MG63 (cell line): ENCODE measurements around the gene SULT1E1. TPM values are rescaled to one million over a fixed set of nuclear protein-coding genes. Genes with fewer than 3 reads are reported as not detected.

Source experiments
- DNase-seq: peaks from one replicate; pipeline ENCODE4 v3.0.0-alpha.2; 2020
- H3K27me3 ChIP-seq: fragments of 250-450 bp; sonication (Bioruptor Pico); 2 replicates; pipeline ENCODE4 v1.5.1; 2020; ENCODE audit warnings: mild to moderate bottlenecking, moderate library complexity
- H3K36me3 ChIP-seq: fragments of 250-450 bp; sonication (Bioruptor Pico); 2 replicates; pipeline ENCODE4 v1.5.1; 2020; ENCODE audit warnings: mild to moderate bottlenecking, moderate library complexity
- H3K4me3 ChIP-seq: fragments of 250-450 bp; sonication (Bioruptor Pico); 2 replicates; pipeline ENCODE4 v1.5.1; 2020; ENCODE audit warnings: mild to moderate bottlenecking, moderate library complexity
- H3K9me3 ChIP-seq: fragments of 250-450 bp; sonication (Bioruptor Pico); 2 replicates; pipeline ENCODE4 v1.5.1; 2020; ENCODE audit warnings: mild to moderate bottlenecking, moderate library complexity
- total RNA-seq: library from RNA; depleted of rRNA; stranded (reverse); fragments of >200 nt; shearing (Covaris generic); gene quantifications from 2 replicates; pipeline ENCODE4 v1.2.3, GENCODE V29; 2014; ENCODE audit warnings: low replicate concordance

Gene SULT1E1
- total RNA-seq, 1 experiment from 2014 or later = not detected

DNA sequence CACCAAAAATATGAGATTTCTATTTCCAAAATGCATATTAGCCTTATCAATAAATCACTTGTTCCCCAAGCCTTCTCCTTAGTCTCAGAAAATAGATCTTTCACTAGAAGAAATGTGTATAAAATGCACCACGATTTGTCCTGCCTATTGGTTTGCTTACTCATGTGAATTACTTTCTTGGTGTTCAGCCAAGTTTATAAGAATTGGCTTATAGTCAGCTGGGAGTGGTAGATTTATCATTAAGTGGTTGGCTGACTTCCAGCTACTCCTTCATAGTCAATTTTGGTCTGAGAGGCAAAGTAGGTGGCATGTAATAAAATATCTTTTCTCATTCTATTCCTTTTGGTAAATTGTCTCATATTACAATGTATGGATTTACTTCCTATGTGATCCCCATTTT lies 1.3 kb downstream of the SULT1E1 start:
- Histone ChIP-seq H3K36me3 (no peaks in the 10 kb centered on the region), H3K9me3 (no peaks in the 10 kb centered on the region), H3K4me3 (no peak overlapping the region), H3K27me3 (no peaks in the 10 kb centered on the region)
- no peak for DNase-seq

DNA sequence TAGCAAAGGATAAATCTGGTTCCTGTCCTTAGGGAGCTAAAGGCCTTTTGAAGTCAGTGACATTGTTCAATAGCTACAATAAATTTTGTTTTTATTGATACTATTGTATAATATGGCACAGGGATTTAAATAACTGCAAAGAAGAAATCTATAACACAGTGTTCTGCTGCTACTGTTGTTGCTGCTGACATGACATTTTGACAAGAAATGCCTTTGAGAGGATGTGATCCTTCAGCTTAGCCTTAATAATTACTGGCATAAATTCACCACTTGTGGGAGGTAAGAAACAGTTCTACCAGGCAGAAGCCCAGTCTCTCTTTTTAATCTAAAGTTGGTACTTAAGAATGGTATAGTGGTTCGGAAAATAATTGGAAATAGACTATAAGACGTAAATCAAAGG lies 4.1 kb downstream of the SULT1E1 start:
- no peak for DNase-seq
- Histone ChIP-seq H3K27me3 (no peaks in the 10 kb centered on the region), H3K4me3 (no peak overlapping the region), H3K9me3 (no peaks in the 10 kb centered on the region), H3K36me3 (no peaks in the 10 kb centered on the region)

DNA sequence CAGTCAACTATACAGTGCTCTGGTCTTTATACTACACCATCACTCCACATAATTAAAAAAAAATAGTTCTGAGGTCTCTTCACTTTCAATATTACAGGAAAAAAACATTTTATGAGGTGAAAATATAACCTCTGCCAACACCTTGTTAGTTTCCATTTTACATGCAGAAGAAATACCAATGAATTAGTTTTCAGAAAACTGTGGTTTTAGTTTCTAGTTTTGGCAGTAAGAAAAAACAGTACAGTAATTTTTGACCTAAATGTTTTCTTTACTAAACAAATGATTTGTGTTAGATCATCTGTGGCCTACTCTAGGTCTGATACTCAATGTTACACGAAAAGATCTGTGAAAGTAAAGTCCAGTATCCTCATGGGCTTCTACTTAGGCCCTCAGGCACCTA lies 10.0 kb downstream of the SULT1E1 start:
- DNase-seq = no peak
- no peaks in the 10 kb centered on the region for H3K36me3 ChIP-seq
- no peaks in the 10 kb centered on the region for H3K9me3 ChIP-seq
- H3K27me3 ChIP-seq = no peaks in the 10 kb centered on the region
- H3K4me3 ChIP-seq = no peak overlapping the region

DNA sequence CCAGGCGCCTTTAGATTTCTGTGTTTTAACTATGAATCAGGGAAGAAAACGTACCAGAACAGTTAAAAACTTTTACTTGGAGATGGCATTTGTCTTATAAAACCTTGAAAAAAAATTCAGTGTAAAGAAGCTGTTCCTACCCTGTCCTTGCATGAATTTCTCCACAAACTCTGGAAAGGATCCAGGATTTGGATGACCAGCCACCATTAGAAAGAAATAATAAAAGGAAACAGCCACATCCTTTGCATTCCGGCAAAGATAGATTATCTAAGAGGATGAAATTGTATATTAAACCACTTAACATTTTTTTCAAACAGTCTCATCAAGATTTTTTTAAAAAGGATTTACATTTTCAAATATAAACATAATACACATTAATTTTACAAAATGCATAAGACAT lies 10.6 kb downstream of the SULT1E1 start:
- Histone ChIP-seq H3K27me3 (no peaks in the 10 kb centered on the region), H3K4me3 (no peak overlapping the region)
- DNase-seq = no peak

DNA sequence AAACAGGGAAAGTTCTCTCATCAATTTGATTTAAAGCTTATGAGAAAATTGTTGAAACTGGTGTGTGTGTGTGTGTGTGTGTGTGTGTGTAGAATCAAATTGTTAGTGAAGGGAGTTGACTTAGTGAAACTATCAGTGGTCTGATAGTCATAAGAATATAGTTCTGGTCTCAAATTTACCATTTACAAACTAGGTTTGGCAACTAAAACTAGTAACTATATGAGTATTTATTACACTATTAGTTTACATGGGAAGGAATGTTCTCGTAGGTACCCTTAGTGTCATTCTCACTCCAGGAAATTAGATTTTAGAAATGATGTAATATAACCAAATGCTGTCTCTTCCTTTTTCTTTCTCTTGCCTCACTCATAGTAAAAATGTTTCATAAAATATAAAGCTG lies 11.9 kb downstream of the SULT1E1 start:
- DNase-seq = no peak
- no peaks in the 10 kb centered on the region for H3K36me3 ChIP-seq
- no peaks in the 10 kb centered on the region for H3K9me3 ChIP-seq
- H3K27me3 ChIP-seq = no peaks in the 10 kb centered on the region
- no peak overlapping the region for H3K4me3 ChIP-seq

More for the DNA sequence above, 10.6 kb downstream of the SULT1E1 start:
- Histone ChIP-seq H3K9me3 (no peaks in the 10 kb centered on the region), H3K36me3 (no peaks in the 10 kb centered on the region)

DNA sequence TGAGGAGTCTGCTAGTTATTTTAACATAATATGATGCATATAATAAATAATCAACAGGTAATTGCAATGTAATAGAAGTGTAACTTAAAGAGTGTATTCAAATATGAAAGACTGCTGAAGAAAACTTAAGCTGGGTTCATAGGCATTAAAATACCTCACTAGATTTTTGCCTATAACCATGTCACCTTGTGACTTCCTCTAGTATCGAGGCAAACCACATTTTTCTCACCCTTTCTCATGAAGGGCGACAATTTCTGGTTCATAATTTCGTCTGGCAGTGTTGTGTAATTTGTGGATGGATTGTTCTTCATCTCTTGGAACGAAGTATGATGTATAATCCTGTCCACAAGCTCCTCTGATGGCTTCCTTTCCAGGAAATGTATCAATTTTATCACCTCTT lies 16.0 kb downstream of the SULT1E1 start:
- DNase-seq = no peak
- Histone ChIP-seq H3K4me3 (no peak overlapping the region), H3K9me3 (no peaks in the 10 kb centered on the region), H3K36me3 (no peaks in the 10 kb centered on the region), H3K27me3 (no peaks in the 10 kb centered on the region)

DNA sequence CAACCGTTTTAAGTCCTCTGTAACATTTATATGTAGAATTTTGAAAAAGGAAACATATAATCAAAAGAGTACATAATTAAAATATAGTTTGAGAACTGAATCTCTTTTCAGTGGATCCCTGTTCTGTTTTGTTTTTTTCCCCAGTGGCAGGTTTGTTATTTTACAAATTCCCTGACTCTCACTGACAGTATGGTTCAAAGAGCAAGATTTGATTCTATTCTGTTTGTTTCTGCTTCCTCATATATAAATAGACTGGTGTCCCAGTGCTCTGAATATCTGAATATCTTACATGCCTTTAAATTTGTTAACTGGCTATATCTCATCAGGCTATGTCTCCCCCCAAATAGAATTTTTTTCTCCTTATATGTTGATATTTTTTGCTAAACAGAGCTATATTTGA lies 16.6 kb downstream of the SULT1E1 start:
- no peaks in the 10 kb centered on the region for H3K27me3 ChIP-seq
- DNase-seq = no peak
- no peaks in the 10 kb centered on the region for H3K9me3 ChIP-seq
- no peak overlapping the region for H3K4me3 ChIP-seq
- H3K36me3 ChIP-seq = no peaks in the 10 kb centered on the region

DNA sequence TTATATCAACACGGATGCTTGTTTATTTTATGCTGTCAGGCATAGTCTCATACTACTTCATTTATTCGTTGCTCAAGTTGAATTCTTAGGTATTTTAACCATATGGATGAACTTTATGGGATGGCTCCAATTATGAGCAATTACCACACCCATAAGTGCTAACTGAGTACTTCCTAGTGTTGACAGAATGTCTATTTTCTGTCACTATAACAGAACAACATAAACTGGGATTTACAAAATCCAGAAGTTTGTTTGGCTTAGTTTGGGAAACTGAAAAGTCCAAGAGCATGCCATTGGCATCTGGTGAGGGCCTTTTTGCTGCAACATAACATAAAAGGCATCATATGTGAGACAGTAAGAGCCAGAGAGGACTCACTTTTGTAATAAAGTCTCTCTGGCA lies 21.0 kb downstream of the SULT1E1 start:
- DNase-seq = no peak
- Histone ChIP-seq H3K36me3 (no peaks in the 10 kb centered on the region), H3K9me3 (no peaks in the 10 kb centered on the region), H3K27me3 (no peaks in the 10 kb centered on the region), H3K4me3 (no peak overlapping the region)

DNA sequence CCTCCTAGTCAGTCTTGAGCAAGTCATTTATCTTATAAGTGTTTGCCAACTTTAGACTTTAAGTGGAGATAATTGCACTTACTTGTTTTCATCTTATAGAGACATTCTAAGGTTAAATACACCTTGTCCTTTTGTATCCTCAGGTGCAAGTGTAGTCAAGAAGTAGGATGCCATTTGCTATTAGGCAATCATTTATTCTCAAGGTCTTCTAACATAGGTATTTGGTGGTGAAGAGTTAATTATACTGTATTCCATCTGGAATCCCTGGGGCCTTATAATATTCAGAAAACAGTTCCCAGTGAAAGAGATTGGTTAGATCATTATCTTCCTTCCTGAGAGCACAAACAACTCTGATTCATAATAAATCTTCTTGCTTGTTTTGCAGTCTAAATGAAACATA lies 23.7 kb downstream of the SULT1E1 start:
- no peak for DNase-seq
- no peaks in the 10 kb centered on the region for H3K36me3 ChIP-seq
- H3K27me3 ChIP-seq = no peaks in the 10 kb centered on the region
- H3K4me3 ChIP-seq = no peak overlapping the region
- H3K9me3 ChIP-seq = no peaks in the 10 kb centered on the region

DNA sequence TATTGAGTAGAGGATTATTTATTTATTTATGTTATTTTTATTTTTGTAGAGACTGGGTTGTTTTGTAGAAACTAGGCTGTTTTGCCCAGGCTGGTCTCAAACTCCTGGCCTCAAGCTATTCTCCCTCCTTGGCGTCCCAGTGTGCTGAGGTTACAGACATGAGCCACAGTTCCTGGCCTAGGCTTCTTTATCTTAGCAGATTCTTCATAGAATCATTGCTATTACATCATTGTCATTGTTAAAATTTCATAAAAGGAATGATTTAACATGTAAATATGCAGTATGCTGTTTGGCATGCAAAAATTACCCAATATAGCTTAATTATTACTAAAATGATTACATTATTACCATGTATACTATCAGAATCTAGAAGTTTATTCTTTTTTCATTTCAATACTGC lies 24.2 kb downstream of the SULT1E1 start:
- no peaks in the 10 kb centered on the region for H3K9me3 ChIP-seq
- H3K36me3 ChIP-seq = no peaks in the 10 kb centered on the region
- no peaks in the 10 kb centered on the region for H3K27me3 ChIP-seq
- no peak for DNase-seq
- H3K4me3 ChIP-seq = no peak overlapping the region

DNA sequence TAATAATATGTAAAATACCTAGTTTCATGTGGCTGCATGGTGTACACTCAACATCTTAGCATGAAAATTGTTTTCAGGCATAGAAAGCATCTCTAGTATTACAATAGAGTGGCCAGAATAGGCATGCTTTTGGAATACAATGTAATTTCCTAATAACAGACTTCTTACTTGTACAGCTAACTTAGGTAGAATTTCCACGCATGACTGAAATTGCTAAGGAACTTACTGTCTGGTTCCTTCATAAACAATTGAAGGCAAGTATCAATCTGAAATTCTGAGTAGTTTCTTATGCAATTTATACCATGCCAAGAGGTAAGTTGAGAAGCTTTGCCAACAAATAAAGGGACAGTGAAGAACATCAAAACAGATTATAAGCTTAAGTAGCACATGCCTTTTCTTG lies 26.7 kb downstream of the SULT1E1 start:
- Histone ChIP-seq H3K27me3 (no peaks in the 10 kb centered on the region), H3K36me3 (no peaks in the 10 kb centered on the region), H3K4me3 (no peak overlapping the region), H3K9me3 (no peaks in the 10 kb centered on the region)
- no peak for DNase-seq

DNA sequence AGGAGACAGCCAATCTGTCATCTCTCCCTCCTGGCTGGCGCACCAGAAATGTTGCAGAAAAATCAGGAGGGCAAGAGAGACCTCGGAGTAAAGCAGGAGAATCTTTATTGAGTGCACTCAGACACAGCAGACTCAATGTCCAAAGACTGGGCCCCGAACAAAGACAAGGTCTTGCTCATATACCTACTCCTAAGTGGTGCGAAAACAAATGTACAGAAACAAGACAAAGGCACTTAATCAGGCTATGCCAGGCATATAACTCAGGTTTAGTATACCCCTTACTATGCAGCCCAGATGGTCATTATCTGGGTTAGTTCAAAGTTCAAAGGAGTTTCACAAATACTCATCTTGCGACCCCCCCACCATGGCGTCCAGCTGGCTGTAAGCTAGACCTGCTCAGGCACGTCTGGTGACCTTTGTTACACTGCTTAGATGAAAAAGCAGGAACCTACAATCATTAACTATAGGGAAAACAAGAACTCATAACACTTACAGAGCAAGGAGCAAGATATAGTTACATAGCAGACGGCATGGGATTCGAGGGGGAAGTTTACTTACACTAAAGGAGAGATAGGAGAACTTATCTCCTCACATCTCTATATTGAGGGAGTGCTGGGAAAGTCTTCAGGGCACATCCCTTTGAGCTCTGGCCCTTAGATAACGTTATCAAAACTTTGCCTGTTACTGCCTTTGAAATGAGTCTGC lies 27.5 kb downstream of the SULT1E1 start:
- DNase-seq = no peak
- no peaks in the 10 kb centered on the region for H3K36me3 ChIP-seq
- H3K27me3 ChIP-seq = no peaks in the 10 kb centered on the region
- H3K9me3 ChIP-seq = no peaks in the 10 kb centered on the region
- no peak overlapping the region for H3K4me3 ChIP-seq

DNA sequence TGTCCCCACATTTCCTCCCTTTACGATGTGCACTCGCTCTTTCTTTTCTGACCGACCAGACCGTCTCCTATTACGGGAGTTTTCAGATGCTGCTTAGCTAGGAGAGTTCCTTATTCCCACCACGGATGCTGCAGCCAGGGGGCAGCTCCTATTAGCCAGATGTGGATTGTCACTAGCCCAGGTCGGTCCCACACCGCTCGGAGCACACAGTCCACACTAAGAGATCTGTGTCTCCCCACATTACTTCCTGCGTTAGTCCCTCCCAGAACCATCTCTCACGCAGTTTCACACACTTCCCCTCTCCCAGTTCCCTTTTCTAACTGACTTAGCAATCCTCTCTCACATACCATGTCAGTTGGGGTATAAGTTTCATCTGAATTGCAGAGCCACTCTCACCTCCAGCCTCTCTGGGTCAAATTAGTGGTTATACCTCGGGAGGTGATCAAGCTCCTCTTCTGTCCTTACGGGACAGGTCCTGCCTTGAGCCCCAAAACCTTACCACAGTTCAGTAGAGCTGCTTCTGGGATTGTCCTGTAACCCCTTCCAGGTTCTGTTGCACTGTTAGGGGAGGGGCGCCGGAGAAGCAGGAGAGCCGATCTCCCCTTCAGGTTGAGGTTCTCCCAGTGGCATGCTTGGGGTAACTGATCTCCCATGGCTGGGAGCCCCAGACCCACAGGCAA lies 28.2 kb downstream of the SULT1E1 start:
- DNase-seq = no peak
- Histone ChIP-seq H3K9me3 (no peaks in the 10 kb centered on the region), H3K4me3 (no peak overlapping the region), H3K27me3 (no peaks in the 10 kb centered on the region), H3K36me3 (no peaks in the 10 kb centered on the region)

DNA sequence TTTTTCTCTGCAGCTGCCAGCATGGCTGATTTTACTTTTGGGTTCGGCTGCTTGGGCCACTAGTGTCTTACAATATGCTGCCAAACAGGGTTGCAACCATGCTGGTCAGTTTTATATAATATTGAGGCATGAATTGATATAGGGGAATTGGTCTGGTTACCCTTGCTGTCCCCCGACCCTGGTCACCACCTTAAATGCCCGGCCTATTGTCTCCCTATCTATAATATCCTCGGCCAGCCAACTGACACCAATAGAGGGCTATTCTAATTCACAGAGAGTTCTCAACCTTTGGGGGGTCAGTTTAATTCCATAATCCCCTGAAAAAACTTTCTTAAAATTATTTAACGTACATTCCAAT lies 28.7 kb downstream of the SULT1E1 start:
- no peaks in the 10 kb centered on the region for H3K27me3 ChIP-seq
- no peak for DNase-seq
- no peaks in the 10 kb centered on the region for H3K9me3 ChIP-seq
- H3K36me3 ChIP-seq = no peaks in the 10 kb centered on the region
- no peak overlapping the region for H3K4me3 ChIP-seq

DNA sequence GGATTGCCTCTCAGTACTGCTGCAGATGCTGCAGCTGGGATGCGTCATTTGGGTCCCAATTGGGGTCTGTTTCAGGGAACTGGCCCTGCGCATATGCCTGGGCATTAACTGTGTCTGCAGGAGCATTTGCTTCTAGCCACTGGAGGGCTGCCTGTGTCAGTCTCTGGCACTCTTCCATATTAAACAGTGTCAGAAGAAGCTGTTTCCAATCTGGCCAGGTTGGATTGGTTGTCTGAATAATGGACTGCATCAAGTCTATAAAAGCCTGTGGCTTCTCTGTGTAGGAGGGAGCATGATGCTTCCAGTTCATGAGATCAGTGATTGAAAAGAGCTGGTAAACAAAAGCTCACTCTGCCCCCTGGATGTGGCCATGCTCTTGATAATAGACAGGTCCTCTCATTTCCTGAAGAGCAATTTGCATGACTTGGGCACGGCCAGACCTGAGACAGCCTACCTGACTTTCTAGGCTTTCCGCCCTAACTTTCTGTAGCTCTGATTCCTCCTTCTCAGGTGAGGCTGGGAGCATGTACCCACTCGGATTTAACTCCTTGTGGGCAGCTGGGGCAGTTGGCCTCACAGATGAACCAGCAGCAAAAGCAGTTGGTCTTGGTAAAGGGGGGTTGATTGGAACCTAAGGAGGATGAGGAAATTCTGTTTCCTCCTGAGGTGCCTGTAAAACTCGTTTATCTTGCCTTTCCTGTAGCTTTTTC lies 29.2 kb downstream of the SULT1E1 start:
- H3K4me3 ChIP-seq = no peak overlapping the region

DNA sequence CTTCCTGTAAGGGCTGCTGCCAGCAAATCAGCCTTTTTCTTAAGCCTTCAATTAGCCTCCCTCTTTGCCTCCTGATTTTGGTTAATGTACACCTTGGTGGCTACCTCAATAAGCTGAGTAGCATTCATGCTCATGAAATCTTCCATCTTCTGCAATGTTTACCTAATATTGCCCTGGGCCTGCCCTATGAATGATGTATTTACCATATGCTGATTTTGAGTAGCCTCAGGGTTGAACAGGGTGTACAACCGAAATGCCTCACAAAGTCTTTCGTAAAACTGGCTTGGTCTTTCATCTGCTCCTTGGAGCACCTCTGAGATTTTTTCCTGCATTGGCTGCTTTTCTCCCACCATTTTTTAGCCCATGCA lies 29.8 kb downstream of the SULT1E1 start:
- Histone ChIP-seq H3K9me3 (no peaks in the 10 kb centered on the region), H3K36me3 (no peaks in the 10 kb centered on the region), H3K27me3 (no peaks in the 10 kb centered on the region), H3K4me3 (no peak overlapping the region)
- no peak for DNase-seq

More for the DNA sequence above, 29.2 kb downstream of the SULT1E1 start:
- peak; percentile 6 for DNase-seq
- Histone ChIP-seq H3K27me3 (no peaks in the 10 kb centered on the region), H3K9me3 (no peaks in the 10 kb centered on the region), H3K36me3 (no peaks in the 10 kb centered on the region)

DNA sequence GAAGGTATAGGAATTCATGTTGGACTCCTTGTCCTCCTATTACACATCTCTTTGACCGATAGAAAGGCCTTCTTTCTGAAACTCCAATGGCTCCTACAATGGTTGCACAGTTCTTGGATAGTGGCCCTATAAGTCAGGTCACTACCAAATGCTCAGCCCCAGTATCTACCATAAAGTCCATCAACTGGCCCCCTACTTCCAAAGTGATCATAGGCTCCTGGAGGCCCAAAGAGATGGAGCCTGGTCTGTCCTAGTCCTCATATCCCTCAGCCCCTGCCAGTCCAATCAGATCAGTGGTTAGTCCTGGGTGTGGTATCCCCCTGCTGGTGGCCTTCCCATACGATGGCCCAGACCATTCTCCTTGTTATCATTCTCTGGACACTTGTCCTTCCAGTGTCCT lies 30.3 kb downstream of the SULT1E1 start:
- Histone ChIP-seq H3K27me3 (no peaks in the 10 kb centered on the region), H3K9me3 (no peaks in the 10 kb centered on the region), H3K36me3 (no peaks in the 10 kb centered on the region), H3K4me3 (no peak overlapping the region)
- DNase-seq = no peak

DNA sequence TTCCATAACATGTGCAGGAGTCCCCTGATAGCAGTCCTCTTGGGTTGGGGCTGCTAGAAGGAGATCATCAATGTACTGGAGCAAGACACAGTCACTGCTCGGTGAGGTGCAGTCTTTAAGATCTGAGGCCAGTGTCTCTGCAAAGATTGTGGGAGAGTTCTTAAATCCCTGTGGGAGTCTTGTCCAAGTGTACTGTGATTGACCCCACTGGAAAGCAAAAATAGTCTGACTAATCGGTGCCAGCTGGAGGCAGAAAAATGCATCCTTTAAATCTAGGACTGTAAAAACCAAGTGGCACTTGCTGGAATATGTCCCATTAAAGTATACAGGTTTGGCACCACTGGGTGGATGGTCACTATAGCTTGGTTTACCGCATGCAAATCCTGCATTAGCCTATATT lies 31.1 kb downstream of the SULT1E1 start:
- DNase-seq = peak; percentile 5
- H3K9me3 ChIP-seq = no peaks in the 10 kb centered on the region
- H3K36me3 ChIP-seq = no peaks in the 10 kb centered on the region

More for the DNA sequence above, 31.1 kb downstream of the SULT1E1 start:
- no peaks in the 10 kb centered on the region for H3K27me3 ChIP-seq
- H3K4me3 ChIP-seq = no peak overlapping the region
